ENCODE results near the gene DTX4. TPM values are rescaled to one million over a fixed set of nuclear protein-coding genes. Genes with fewer than 3 reads are reported as not detected.

Gene DTX4
- total RNA-seq, 1 donor from 2014 or later = 7.4 TPM

DNA sequence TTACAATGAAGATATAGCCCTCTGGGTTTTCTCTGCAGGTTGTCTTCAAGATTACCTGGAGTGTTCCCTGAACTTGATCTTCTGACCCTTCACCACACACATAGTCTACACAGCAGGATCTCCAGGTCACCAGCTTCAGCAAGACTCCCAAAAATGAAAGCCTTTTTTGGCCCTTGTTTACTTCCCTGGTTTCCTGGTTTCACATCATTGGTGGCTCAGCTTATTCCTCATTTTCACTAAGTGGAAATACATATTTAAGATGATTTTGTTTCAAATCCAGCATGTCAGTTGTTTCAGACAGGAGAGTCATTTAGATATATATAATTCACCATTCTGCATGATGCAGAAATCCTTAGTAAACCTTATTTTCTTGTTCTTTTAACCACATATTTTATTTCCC is 82.4 kb downstream of the DTX4 start:
- DNase-seq (ENCODE audit: low read depth) = no peak
- TF ChIP-seq, protein P1, sequence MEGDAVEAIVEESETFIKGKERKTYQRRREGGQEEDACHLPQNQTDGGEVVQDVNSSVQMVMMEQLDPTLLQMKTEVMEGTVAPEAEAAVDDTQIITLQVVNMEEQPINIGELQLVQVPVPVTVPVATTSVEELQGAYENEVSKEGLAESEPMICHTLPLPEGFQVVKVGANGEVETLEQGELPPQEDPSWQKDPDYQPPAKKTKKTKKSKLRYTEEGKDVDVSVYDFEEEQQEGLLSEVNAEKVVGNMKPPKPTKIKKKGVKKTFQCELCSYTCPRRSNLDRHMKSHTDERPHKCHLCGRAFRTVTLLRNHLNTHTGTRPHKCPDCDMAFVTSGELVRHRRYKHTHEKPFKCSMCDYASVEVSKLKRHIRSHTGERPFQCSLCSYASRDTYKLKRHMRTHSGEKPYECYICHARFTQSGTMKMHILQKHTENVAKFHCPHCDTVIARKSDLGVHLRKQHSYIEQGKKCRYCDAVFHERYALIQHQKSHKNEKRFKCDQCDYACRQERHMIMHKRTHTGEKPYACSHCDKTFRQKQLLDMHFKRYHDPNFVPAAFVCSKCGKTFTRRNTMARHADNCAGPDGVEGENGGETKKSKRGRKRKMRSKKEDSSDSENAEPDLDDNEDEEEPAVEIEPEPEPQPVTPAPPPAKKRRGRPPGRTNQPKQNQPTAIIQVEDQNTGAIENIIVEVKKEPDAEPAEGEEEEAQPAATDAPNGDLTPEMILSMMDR (IDR thresholded peaks at IDR 0.05; ENCODE audit: insufficient read depth, low read length, poor library complexity, severe bottlenecking) = no peak
- Histone ChIP-seq H3K27me3 (ENCODE audit: control insufficient read depth, insufficient read depth, low read length) (no peaks in the 10 kb centered on the region), H3K4me3 (ENCODE audit: low read depth, low read length) (no peak overlapping the region), H3K36me3 (ENCODE audit: control insufficient read depth, insufficient read depth, low read length) (no peaks in the 10 kb centered on the region)

DNA sequence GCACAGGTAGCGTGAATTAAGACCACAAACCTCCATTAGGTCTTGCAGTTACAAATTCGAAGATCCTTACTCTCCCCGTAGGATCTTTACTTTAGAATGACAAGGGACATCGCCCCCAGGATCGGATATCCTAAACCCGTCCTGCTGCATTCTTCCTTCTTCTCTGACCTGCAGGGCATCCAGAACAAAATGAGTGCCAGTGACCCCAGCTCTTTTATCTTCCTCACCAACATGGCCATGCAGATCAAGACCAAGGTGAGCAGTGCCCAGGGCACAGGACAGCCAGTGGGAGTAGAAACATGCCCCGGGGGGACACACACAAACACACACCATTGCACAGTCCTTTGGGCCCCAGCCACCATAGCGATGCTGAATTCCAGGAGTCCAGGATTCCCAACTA is 83.3 kb downstream of the DTX4 start:
- TF ChIP-seq, protein P1 (IDR thresholded peaks at IDR 0.05; ENCODE audit: insufficient read depth, low read length, poor library complexity, severe bottlenecking) = no peak
- no peaks in the 10 kb centered on the region for H3K27me3 ChIP-seq (ENCODE audit: control insufficient read depth, insufficient read depth, low read length)
- H3K4me3 ChIP-seq (ENCODE audit: low read depth, low read length) = no peak overlapping the region
- DNase-seq (ENCODE audit: low read depth) = no peak
- H3K36me3 ChIP-seq (ENCODE audit: control insufficient read depth, insufficient read depth, low read length) = no peaks in the 10 kb centered on the region

Other genes with a start within 250 kb of the DTX4 start
- gene GLYATL1, start 232.6 kb upstream of the DTX4 start, total RNA-seq = 0.84 and 2.1 TPM in 2 replicates
- gene GLYATL1B, start 85.8 kb upstream of the DTX4 start, total RNA-seq = not detected in 2 replicates
- 3.2 and 3.8 TPM in 2 replicates for gene FAM111B, start 64.9 kb upstream of the DTX4 start, total RNA-seq
- 22.2 and 27.2 TPM in 2 replicates for gene FAM111A, start 29.3 kb upstream of the DTX4 start, total RNA-seq
- 0.27 TPM in 1 of 2 replicates, not detected in the other for gene MPEG1, start 40.8 kb downstream of the DTX4 start, total RNA-seq
- gene OR5AN1, start 186.8 kb downstream of the DTX4 start, total RNA-seq = not detected in 2 replicates

All from kidney epithelial cell (primary cell).